Neuron (in vitro differentiated cells): ENCODE measurements around the gene FBLIM1.

Source experiments
- H2AFZ ChIP-seq: one replicate; pipeline ENCODE4 v1.6.1; 2013; ENCODE audit warnings: low read depth, mild to moderate bottlenecking, inconsistent platforms, low read length, moderate library complexity
- H3K27me3 ChIP-seq: one replicate; pipeline ENCODE4 v1.6.1; 2013; ENCODE audit warnings: low read length; ENCODE audit not compliant: insufficient read depth
- H3K36me3 ChIP-seq: one replicate; pipeline ENCODE4 v1.6.1; 2013; ENCODE audit warnings: low read length; ENCODE audit not compliant: insufficient read depth
- H3K4me1 ChIP-seq: one replicate; pipeline ENCODE4 v1.6.1; 2013; ENCODE audit warnings: low read length; ENCODE audit not compliant: insufficient read depth
- H3K4me3 ChIP-seq: 2 replicates; pipeline ENCODE4 v1.5.1; 2013; ENCODE audit warnings: mild to moderate bottlenecking, low read length, moderate library complexity
- H3K9me3 ChIP-seq: one replicate; pipeline ENCODE4 v1.6.1; 2013; ENCODE audit warnings: low read length

The FBLIM1 gene

GRCh38 chr1:15744122-15744679, 14.4 kb upstream of the FBLIM1 start:
- no peak overlapping the region for H3K4me3 ChIP-seq
- H3K9me3 ChIP-seq, result no peaks in the 10 kb centered on the region
- H3K36me3 ChIP-seq, result no peaks in the 10 kb centered on the region
- no peaks in the 10 kb centered on the region for H3K4me1 ChIP-seq
- H3K27me3 ChIP-seq, result peaks cover 1% of the 10 kb centered on the region
- no peak overlapping the region for H2AFZ ChIP-seq

- Histone ChIP-seq H3K36me3 (no peaks in the 10 kb centered on the region), H3K9me3 (no peaks in the 10 kb centered on the region), H3K4me3 (no peak overlapping the region), H3K27me3 (peaks cover 7% of the 10 kb centered on the region), H2AFZ (no peak overlapping the region), H3K4me1 (no peaks in the 10 kb centered on the region)
These were observed 11.2 kb upstream of the FBLIM1 start for GRCh38 chr1:15747378-15747777.

GRCh38 chr1:15748264-15748663, 10.3 kb upstream of the FBLIM1 start:
- H3K36me3 ChIP-seq, result no peaks in the 10 kb centered on the region
- peaks cover 7% of the 10 kb centered on the region for H3K27me3 ChIP-seq
- H3K4me3 ChIP-seq, result no peak overlapping the region
- H2AFZ ChIP-seq, result no peak overlapping the region
- H3K4me1 ChIP-seq, result no peaks in the 10 kb centered on the region
- H3K9me3 ChIP-seq, result no peaks in the 10 kb centered on the region

GRCh38 chr1:15748690-15749398, 9.8 kb upstream of the FBLIM1 start:
- H3K27me3 ChIP-seq, result peaks cover 7% of the 10 kb centered on the region
- no peaks in the 10 kb centered on the region for H3K9me3 ChIP-seq
- no peak overlapping the region for H3K4me3 ChIP-seq
- H3K4me1 ChIP-seq, result no peaks in the 10 kb centered on the region
- H3K36me3 ChIP-seq, result no peaks in the 10 kb centered on the region
- no peak overlapping the region for H2AFZ ChIP-seq

- Histone ChIP-seq H3K36me3 (no peaks in the 10 kb centered on the region), H3K4me1 (no peaks in the 10 kb centered on the region), H3K9me3 (no peaks in the 10 kb centered on the region), H3K4me3 (no peak overlapping the region), H2AFZ (no peak overlapping the region), H3K27me3 (peaks cover 7% of the 10 kb centered on the region)
These were observed 8.9 kb upstream of the FBLIM1 start for GRCh38 chr1:15749399-15750291.

- H3K36me3 ChIP-seq, result no peaks in the 10 kb centered on the region
- no peak overlapping the region for H2AFZ ChIP-seq
- peaks cover 7% of the 10 kb centered on the region for H3K27me3 ChIP-seq
- peaks cover 2% of the 10 kb centered on the region for H3K4me1 ChIP-seq
- no peaks in the 10 kb centered on the region for H3K9me3 ChIP-seq
- H3K4me3 ChIP-seq, result no peak overlapping the region
These were observed 7.7 kb upstream of the FBLIM1 start for GRCh38 chr1:15750924-15751323.

- no peak overlapping the region for H2AFZ ChIP-seq
- H3K4me1 ChIP-seq, result peaks cover 7% of the 10 kb centered on the region
These were observed 6.9 kb upstream of the FBLIM1 start for GRCh38 chr1:15751717-15752116.

GRCh38 chr1:15753776-15754175, 4.8 kb upstream of the FBLIM1 start:
- H2AFZ ChIP-seq, result no peak overlapping the region
- H3K27me3 ChIP-seq, result peaks cover 26% of the 10 kb centered on the region
- H3K36me3 ChIP-seq, result no peaks in the 10 kb centered on the region
- H3K4me3 ChIP-seq, result no peak overlapping the region
- H3K4me1 ChIP-seq, result peaks cover 18% of the 10 kb centered on the region
- H3K9me3 ChIP-seq, result no peaks in the 10 kb centered on the region

More at GRCh38 chr1:15751717-15752116, 6.9 kb upstream of the FBLIM1 start:
- Histone ChIP-seq H3K27me3 (peaks cover 12% of the 10 kb centered on the region), H3K9me3 (no peaks in the 10 kb centered on the region), H3K36me3 (no peaks in the 10 kb centered on the region), H3K4me3 (no peak overlapping the region)

GRCh38 chr1:15755021-15755645, 3.5 kb upstream of the FBLIM1 start:
- Histone ChIP-seq H3K9me3 (no peaks in the 10 kb centered on the region), H3K36me3 (no peaks in the 10 kb centered on the region), H3K4me1 (peaks cover 24% of the 10 kb centered on the region), H3K27me3 (peaks cover 27% of the 10 kb centered on the region), H2AFZ (no peak overlapping the region), H3K4me3 (no peak overlapping the region)

- Histone ChIP-seq H3K9me3 (no peaks in the 10 kb centered on the region), H3K4me1 (peaks cover 27% of the 10 kb centered on the region), H3K4me3 (no peak overlapping the region), H2AFZ (no peak overlapping the region), H3K27me3 (peaks cover 27% of the 10 kb centered on the region), H3K36me3 (no peaks in the 10 kb centered on the region)
These were observed 3.0 kb upstream of the FBLIM1 start for GRCh38 chr1:15755646-15756040.

- no peaks in the 10 kb centered on the region for H3K9me3 ChIP-seq
- peaks cover 27% of the 10 kb centered on the region for H3K4me1 ChIP-seq
- H3K36me3 ChIP-seq, result no peaks in the 10 kb centered on the region
- no peak overlapping the region for H3K4me3 ChIP-seq
- no peak overlapping the region for H2AFZ ChIP-seq
- H3K27me3 ChIP-seq, result peaks cover 25% of the 10 kb centered on the region
These were observed 2.2 kb upstream of the FBLIM1 start for GRCh38 chr1:15756143-15757015.

GRCh38 chr1:15757016-15757543, 1.5 kb upstream of the FBLIM1 start:
- Histone ChIP-seq H3K36me3 (no peaks in the 10 kb centered on the region), H3K9me3 (no peaks in the 10 kb centered on the region), H2AFZ (no peak overlapping the region), H3K4me1 (peaks cover 27% of the 10 kb centered on the region), H3K4me3 (no peak overlapping the region), H3K27me3 (peaks cover 25% of the 10 kb centered on the region)
